Measurements from ENCODE around the gene FIGLA.

Gene FIGLA

GRCh38 chr2:70775141-70775540, 15.3 kb downstream of the FIGLA start:
- no peak for DNase-seq (ENCODE audit: low spot score)

GRCh38 chr2:70772486-70773155, 17.8 kb downstream of the FIGLA start:
- no peak for DNase-seq (ENCODE audit: low spot score)

GRCh38 chr2:70771446-70771845, 19.0 kb downstream of the FIGLA start:
- DNase-seq (ENCODE audit: low spot score): no peak

GRCh38 chr2:70769450-70769849, 21.0 kb downstream of the FIGLA start:
- no peak for DNase-seq (ENCODE audit: low spot score)

- no peak for DNase-seq (ENCODE audit: low spot score)
These were observed 21.8 kb downstream of the FIGLA start for GRCh38 chr2:70768590-70769085.

GRCh38 chr2:70767699-70768589, 22.5 kb downstream of the FIGLA start, which contains the start of gene ADD2:
TSS of gene ADD2 (minus strand) at chr2:70768200. CDS start at chr2:70706408, 61,792 bp downstream.
- peak; percentile 55 for DNase-seq (ENCODE audit: low spot score)

- peak; percentile 53 for DNase-seq (ENCODE audit: low spot score)
These were observed 23.3 kb downstream of the FIGLA start for GRCh38 chr2:70767079-70767698.

GRCh38 chr2:70766357-70767078, 23.9 kb downstream of the FIGLA start:
- DNase-seq (ENCODE audit: low spot score): no peak

- DNase-seq (ENCODE audit: low spot score): no peak
These were observed 24.9 kb downstream of the FIGLA start for GRCh38 chr2:70765507-70765906.

- no peak for DNase-seq (ENCODE audit: low spot score)
These were observed 31.0 kb downstream of the FIGLA start for GRCh38 chr2:70759446-70759845.

- no peak for DNase-seq (ENCODE audit: low spot score)
These were observed 32.5 kb downstream of the FIGLA start for GRCh38 chr2:70757966-70758365.

- no peak for DNase-seq (ENCODE audit: low spot score)
These were observed 33.1 kb downstream of the FIGLA start for GRCh38 chr2:70757360-70757759.

GRCh38 chr2:70756128-70756527, 34.3 kb downstream of the FIGLA start:
- DNase-seq (ENCODE audit: low spot score): no peak

- no peak for DNase-seq (ENCODE audit: low spot score)
These were observed 36.5 kb downstream of the FIGLA start for GRCh38 chr2:70753902-70754301.

GRCh38 chr2:70753031-70753430, 37.4 kb downstream of the FIGLA start:
- no peak for DNase-seq (ENCODE audit: low spot score)

GRCh38 chr2:70752396-70752795, 38.0 kb downstream of the FIGLA start:
- no peak for DNase-seq (ENCODE audit: low spot score)

GRCh38 chr2:70751881-70752280, 38.6 kb downstream of the FIGLA start:
- DNase-seq (ENCODE audit: low spot score): no peak

- DNase-seq (ENCODE audit: low spot score): no peak
These were observed 40.1 kb downstream of the FIGLA start for GRCh38 chr2:70750320-70750719.

GRCh38 chr2:70748002-70748784, 42.2 kb downstream of the FIGLA start:
- no peak for DNase-seq (ENCODE audit: low spot score)

GRCh38 chr2:70747284-70747683, 43.2 kb downstream of the FIGLA start:
- DNase-seq (ENCODE audit: low spot score): no peak
